ENCODE results near the gene TMEM63A. TPM values are rescaled to one million over a fixed set of nuclear protein-coding genes. Genes with fewer than 3 reads are reported as not detected.

Gene TMEM63A
- total and polyA plus RNA-seq, 2 experiments from 2014 or later: 19.3 to 37.0 TPM

DNA sequence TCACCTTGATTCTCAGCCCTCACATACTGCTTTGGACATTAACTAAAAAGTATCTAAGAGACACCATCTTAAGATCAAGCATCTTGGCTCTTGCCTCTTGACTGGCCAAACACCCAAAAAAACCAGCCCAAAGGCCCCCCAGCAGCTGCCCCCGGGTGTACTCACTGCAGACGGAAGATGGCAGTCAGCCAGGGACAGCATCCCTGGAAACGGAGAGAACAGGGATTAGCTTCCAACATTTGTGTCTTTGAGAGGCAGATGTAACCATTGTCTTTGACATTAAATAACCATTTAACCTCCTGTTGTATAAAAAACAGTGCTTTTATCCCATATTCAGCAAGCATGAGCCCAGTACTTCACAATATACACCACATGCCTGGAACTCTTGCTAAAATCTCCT lies 11.3 kb downstream of the TMEM63A start:
- Histone ChIP-seq H3K36me3 (peaks cover 11% of the 10 kb centered on the region), H3K27ac (no peak overlapping the region), H3K27me3 (no peaks in the 10 kb centered on the region), H3K4me1 (ENCODE audit: low read depth) (no peaks in the 10 kb centered on the region), H3K9me3 (ENCODE audit: low read depth) (no peaks in the 10 kb centered on the region), H3K4me3 (no peak overlapping the region)
- no peak for DNase-seq (ENCODE audit: low read depth in 1 of 2, low spot score in 1 of 2)
- TF ChIP-seq, protein P1, sequence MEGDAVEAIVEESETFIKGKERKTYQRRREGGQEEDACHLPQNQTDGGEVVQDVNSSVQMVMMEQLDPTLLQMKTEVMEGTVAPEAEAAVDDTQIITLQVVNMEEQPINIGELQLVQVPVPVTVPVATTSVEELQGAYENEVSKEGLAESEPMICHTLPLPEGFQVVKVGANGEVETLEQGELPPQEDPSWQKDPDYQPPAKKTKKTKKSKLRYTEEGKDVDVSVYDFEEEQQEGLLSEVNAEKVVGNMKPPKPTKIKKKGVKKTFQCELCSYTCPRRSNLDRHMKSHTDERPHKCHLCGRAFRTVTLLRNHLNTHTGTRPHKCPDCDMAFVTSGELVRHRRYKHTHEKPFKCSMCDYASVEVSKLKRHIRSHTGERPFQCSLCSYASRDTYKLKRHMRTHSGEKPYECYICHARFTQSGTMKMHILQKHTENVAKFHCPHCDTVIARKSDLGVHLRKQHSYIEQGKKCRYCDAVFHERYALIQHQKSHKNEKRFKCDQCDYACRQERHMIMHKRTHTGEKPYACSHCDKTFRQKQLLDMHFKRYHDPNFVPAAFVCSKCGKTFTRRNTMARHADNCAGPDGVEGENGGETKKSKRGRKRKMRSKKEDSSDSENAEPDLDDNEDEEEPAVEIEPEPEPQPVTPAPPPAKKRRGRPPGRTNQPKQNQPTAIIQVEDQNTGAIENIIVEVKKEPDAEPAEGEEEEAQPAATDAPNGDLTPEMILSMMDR (IDR thresholded peaks at IDR 0.05; ENCODE audit: low read depth, low read length): no peak

GRCh38 chr1:225868631-225869330 lies 13.4 kb downstream of the TMEM63A start:
- no peaks in the 10 kb centered on the region for H3K4me1 ChIP-seq (ENCODE audit: low read depth)
- H3K27ac ChIP-seq: no peak overlapping the region
- H3K36me3 ChIP-seq: peaks cover 11% of the 10 kb centered on the region
- no peaks in the 10 kb centered on the region for H3K9me3 ChIP-seq (ENCODE audit: low read depth)
- no peak overlapping the region for H3K4me3 ChIP-seq
- no peaks in the 10 kb centered on the region for H3K27me3 ChIP-seq
- DNase-seq (ENCODE audit: low read depth in 1 of 2, low spot score in 1 of 2): no peak
- TF ChIP-seq, protein P1 (IDR thresholded peaks at IDR 0.05; ENCODE audit: low read depth, low read length): no peak

DNA sequence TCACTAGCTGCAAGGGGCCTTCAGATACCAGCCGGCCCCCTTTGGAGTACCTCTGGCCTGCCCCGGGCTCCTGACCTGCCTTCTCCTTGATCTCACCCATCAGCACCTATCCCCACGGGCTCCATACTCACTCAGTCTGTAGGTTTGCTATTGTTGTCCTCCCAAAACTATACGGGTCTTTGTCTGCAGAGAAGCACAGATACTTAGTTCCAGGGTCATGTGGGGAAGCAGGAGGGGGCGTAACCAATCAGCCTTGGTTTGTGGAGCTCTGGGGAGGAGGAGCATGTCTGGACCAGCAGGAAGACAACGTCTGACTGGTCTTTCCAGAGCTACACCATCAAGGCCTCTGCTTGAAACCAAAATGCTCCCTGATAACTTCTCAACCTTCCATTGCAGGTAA lies 15.2 kb downstream of the TMEM63A start:
- H3K4me1 ChIP-seq (ENCODE audit: low read depth): no peaks in the 10 kb centered on the region
- no peak overlapping the region for H3K4me3 ChIP-seq
- H3K36me3 ChIP-seq: peaks cover 14% of the 10 kb centered on the region
- no peaks in the 10 kb centered on the region for H3K27me3 ChIP-seq
- H3K27ac ChIP-seq: no peak overlapping the region
- TF ChIP-seq, protein P1 (IDR thresholded peaks at IDR 0.05; ENCODE audit: low read depth, low read length): no peak
- no peaks in the 10 kb centered on the region for H3K9me3 ChIP-seq (ENCODE audit: low read depth)
- DNase-seq (ENCODE audit: low read depth in 1 of 2, low spot score in 1 of 2): no peak

DNA sequence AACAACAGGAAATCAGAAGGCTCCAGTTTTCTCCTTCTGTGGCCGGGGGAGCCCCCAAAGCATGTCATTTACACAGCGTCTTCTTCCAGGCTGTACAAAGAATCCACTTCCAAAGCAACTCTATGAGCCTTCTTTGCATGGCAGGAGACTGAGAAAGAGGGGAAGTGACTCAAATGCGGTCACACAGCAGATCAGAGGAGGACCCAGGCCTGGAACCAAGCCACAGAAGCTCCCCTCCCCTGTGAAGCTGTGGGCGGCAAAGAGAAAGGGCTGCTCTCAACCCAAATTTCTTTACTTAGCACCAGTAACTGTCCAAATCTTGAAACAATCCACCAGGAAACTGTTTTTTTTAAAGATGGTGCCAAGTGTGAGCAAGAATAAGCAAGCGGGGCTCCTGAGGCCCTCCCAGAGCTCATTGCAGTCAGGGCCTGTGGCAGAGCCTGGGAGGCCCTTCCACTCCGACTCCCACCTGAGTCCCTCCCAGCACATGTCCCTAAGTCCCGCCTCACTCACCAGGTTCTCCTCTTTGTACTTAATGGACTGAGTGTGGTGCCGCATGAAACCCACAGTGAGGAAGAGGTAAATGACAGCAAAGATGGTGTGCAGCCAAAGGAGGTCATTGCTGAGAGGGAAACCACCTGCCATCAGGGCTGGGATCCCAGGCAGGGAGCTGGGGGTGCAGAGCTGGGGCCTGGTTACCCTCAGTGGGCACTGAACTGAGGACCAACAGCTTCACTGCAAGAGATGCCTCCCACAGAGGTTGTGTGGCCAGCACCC lies 15.9 kb downstream of the TMEM63A start:
- no peaks in the 10 kb centered on the region for H3K4me1 ChIP-seq (ENCODE audit: low read depth)
- no peak overlapping the region for H3K4me3 ChIP-seq
- DNase-seq (ENCODE audit: low read depth in 1 of 2, low spot score in 1 of 2): peak in 1 of 2 donors; percentile 85
- H3K9me3 ChIP-seq (ENCODE audit: low read depth): no peaks in the 10 kb centered on the region
- no peak overlapping the region for H3K27ac ChIP-seq
- TF ChIP-seq, protein P1 (IDR thresholded peaks at IDR 0.05; ENCODE audit: low read depth, low read length): no peak
- H3K27me3 ChIP-seq: no peaks in the 10 kb centered on the region
- H3K36me3 ChIP-seq: peaks cover 14% of the 10 kb centered on the region

- DNase-seq (ENCODE audit: low read depth in 1 of 2, low spot score in 1 of 2): no peak
- Histone ChIP-seq H3K9me3 (ENCODE audit: low read depth) (no peaks in the 10 kb centered on the region), H3K36me3 (peaks cover 18% of the 10 kb centered on the region), H3K4me3 (no peak overlapping the region), H3K4me1 (ENCODE audit: low read depth) (no peaks in the 10 kb centered on the region), H3K27ac (no peak overlapping the region), H3K27me3 (no peaks in the 10 kb centered on the region)
- TF ChIP-seq, protein P1 (IDR thresholded peaks at IDR 0.05; ENCODE audit: low read depth, low read length): no peak
Measured at GRCh38 chr1:225865514-225865913, 16.7 kb downstream of the TMEM63A start.

Measured in cardiac muscle cell (in vitro differentiated cells and primary cell).